ENCODE measurements around the gene TANC1. TPM values are rescaled to one million over a fixed set of nuclear protein-coding genes. Genes with fewer than 3 reads are reported as not detected.
"Not testable (repeated sequence)": the region's sequence is repeated elsewhere in the genome, so short reads cannot be mapped to it uniquely, and the experiment has no call there.

The TANC1 gene
- total RNA-seq, 2 donors from 2014 or later, result 2.9 to 9.5 TPM

- Mint-ChIP-seq H3K4me3 (no peak overlapping the region), H3K36me3 (ENCODE audit: low read depth) (peaks cover 9% of the 10 kb centered on the region), H3K27me3 (ENCODE audit: insufficient read depth) (no peaks in the 10 kb centered on the region), H3K9me3 (peaks cover 16% of the 10 kb centered on the region), H3K4me1 (peaks cover 17% of the 10 kb centered on the region), H3K27ac (no peak overlapping the region)
- peaks cover 42% of the 10 kb centered on the region for H3K36me3 ChIP-seq (ENCODE audit: control insufficient read depth, insufficient read depth, low read length)
- WGBS, 2 experiments (ENCODE audit: insufficient coverage in 1 of 2, insufficient read length in 1 of 2), result 83 to 92% methylated on average over 1 to 2 of the region's 2 CpGs
- DNase-seq, result no peak
- no peaks in the 10 kb centered on the region for H3K27me3 ChIP-seq (ENCODE audit: control insufficient read depth, insufficient read depth, low read length, poor library complexity, severe bottlenecking)
- peaks cover 4% of the 10 kb centered on the region for H3K4me1 ChIP-seq (ENCODE audit: control insufficient read depth, insufficient read depth, low read length)
- no peak overlapping the region for H3K4me3 ChIP-seq (ENCODE audit: low read length)
- H3K27ac ChIP-seq (ENCODE audit: low read depth, low read length), result no peak overlapping the region
- peaks cover 29% of the 10 kb centered on the region for H3K9me3 ChIP-seq (ENCODE audit: control insufficient read depth, low read length)
- TF ChIP-seq CTCF (conservative IDR thresholded peaks at IDR 0.05), result no peak
- H3K9ac ChIP-seq (ENCODE audit: extremely low read depth, low read length, poor library complexity, severe bottlenecking), result no peak overlapping the region
Measured at GRCh38 chr2:159093497-159093896, 125.1 kb downstream of the TANC1 start.

GRCh38 chr2:159094173-159094737 lies 125.8 kb downstream of the TANC1 start:
- H3K9ac ChIP-seq (ENCODE audit: extremely low read depth, low read length, poor library complexity, severe bottlenecking), result no peak overlapping the region
- no peak overlapping the region for H3K27ac ChIP-seq (ENCODE audit: low read depth, low read length)
- Mint-ChIP-seq H3K4me3 (no peak overlapping the region), H3K36me3 (ENCODE audit: low read depth) (peaks cover 9% of the 10 kb centered on the region), H3K9me3 (peaks cover 16% of the 10 kb centered on the region), H3K4me1 (peaks cover 15% of the 10 kb centered on the region), H3K27ac (no peak overlapping the region), H3K27me3 (ENCODE audit: insufficient read depth) (no peaks in the 10 kb centered on the region)
- no peak for DNase-seq
- H3K36me3 ChIP-seq (ENCODE audit: control insufficient read depth, insufficient read depth, low read length), result peaks cover 49% of the 10 kb centered on the region
- peaks cover 29% of the 10 kb centered on the region for H3K9me3 ChIP-seq (ENCODE audit: control insufficient read depth, low read length)
- TF ChIP-seq CTCF (conservative IDR thresholded peaks at IDR 0.05), result no peak
- peaks cover 7% of the 10 kb centered on the region for H3K4me1 ChIP-seq (ENCODE audit: control insufficient read depth, insufficient read depth, low read length)
- H3K4me3 ChIP-seq (ENCODE audit: low read length), result no peak overlapping the region
- H3K27me3 ChIP-seq (ENCODE audit: control insufficient read depth, insufficient read depth, low read length, poor library complexity, severe bottlenecking), result no peaks in the 10 kb centered on the region
- WGBS, 2 experiments (ENCODE audit: insufficient coverage in 1 of 2, insufficient read length in 1 of 2), result 95 to 98% methylated on average over 6 to 10 of the region's 10 CpGs

GRCh38 chr2:159095813-159096212 lies 127.4 kb downstream of the TANC1 start:
- DNase-seq, result no peak
- Histone ChIP-seq H3K36me3 (ENCODE audit: control insufficient read depth, insufficient read depth, low read length) (peaks cover 45% of the 10 kb centered on the region), H3K27me3 (ENCODE audit: control insufficient read depth, insufficient read depth, low read length, poor library complexity, severe bottlenecking) (no peaks in the 10 kb centered on the region), H3K9me3 (ENCODE audit: control insufficient read depth, low read length) (peaks cover 29% of the 10 kb centered on the region), H3K27ac (ENCODE audit: low read depth, low read length) (no peak overlapping the region), H3K4me1 (ENCODE audit: control insufficient read depth, insufficient read depth, low read length) (peaks cover 7% of the 10 kb centered on the region), H3K9ac (ENCODE audit: extremely low read depth, low read length, poor library complexity, severe bottlenecking) (no peak overlapping the region), H3K4me3 (ENCODE audit: low read length) (no peak overlapping the region)
- peaks cover 9% of the 10 kb centered on the region for H3K36me3 Mint-ChIP-seq (ENCODE audit: low read depth)
- H3K4me3 Mint-ChIP-seq, result no peak overlapping the region
- no peak overlapping the region for H3K27ac Mint-ChIP-seq
- peaks cover 13% of the 10 kb centered on the region for H3K4me1 Mint-ChIP-seq
- H3K27me3 Mint-ChIP-seq (ENCODE audit: insufficient read depth), result no peaks in the 10 kb centered on the region
- WGBS, 2 experiments (ENCODE audit: insufficient coverage in 1 of 2, insufficient read length in 1 of 2), result 100% methylated on average over 1 of the region's 1 CpG; no CpG with 5 or more reads in 1 of the 2 experiments
- H3K9me3 Mint-ChIP-seq, result peaks cover 16% of the 10 kb centered on the region
- TF ChIP-seq CTCF (conservative IDR thresholded peaks at IDR 0.05), result no peak

- H3K27me3 Mint-ChIP-seq (ENCODE audit: insufficient read depth); H3K27me3 ChIP-seq (ENCODE audit: control insufficient read depth, insufficient read depth, low read length, poor library complexity, severe bottlenecking); H3K4me3 Mint-ChIP-seq; H3K27ac Mint-ChIP-seq; H3K36me3 Mint-ChIP-seq (ENCODE audit: low read depth); DNase-seq; H3K4me1 ChIP-seq (ENCODE audit: control insufficient read depth, insufficient read depth, low read length); H3K9ac ChIP-seq (ENCODE audit: extremely low read depth, low read length, poor library complexity, severe bottlenecking); H3K4me3 ChIP-seq (ENCODE audit: low read length); H3K27ac ChIP-seq (ENCODE audit: low read depth, low read length): not testable (repeated sequence)
- H3K9me3 ChIP-seq (ENCODE audit: control insufficient read depth, low read length), result peaks cover 29% of the 10 kb centered on the region
- WGBS, 2 experiments (ENCODE audit: insufficient coverage in 1 of 2, insufficient read length in 1 of 2), result 91 to 98% methylated on average over 6 to 8 of the region's 8 CpGs
- peaks cover 45% of the 10 kb centered on the region for H3K36me3 ChIP-seq (ENCODE audit: control insufficient read depth, insufficient read depth, low read length)
- Mint-ChIP-seq H3K9me3 (peaks cover 16% of the 10 kb centered on the region), H3K4me1 (peaks cover 12% of the 10 kb centered on the region)
Measured at GRCh38 chr2:159096302-159096855, 127.9 kb downstream of the TANC1 start.
